ENCODE results near the gene ABCC8. TPM values are rescaled to one million over a fixed set of nuclear protein-coding genes. Genes with fewer than 3 reads are reported as not detected.

The ABCC8 gene
- polyA plus RNA-seq, 3 donors: 0.71 to 1.1 (median 0.83) TPM

DNA sequence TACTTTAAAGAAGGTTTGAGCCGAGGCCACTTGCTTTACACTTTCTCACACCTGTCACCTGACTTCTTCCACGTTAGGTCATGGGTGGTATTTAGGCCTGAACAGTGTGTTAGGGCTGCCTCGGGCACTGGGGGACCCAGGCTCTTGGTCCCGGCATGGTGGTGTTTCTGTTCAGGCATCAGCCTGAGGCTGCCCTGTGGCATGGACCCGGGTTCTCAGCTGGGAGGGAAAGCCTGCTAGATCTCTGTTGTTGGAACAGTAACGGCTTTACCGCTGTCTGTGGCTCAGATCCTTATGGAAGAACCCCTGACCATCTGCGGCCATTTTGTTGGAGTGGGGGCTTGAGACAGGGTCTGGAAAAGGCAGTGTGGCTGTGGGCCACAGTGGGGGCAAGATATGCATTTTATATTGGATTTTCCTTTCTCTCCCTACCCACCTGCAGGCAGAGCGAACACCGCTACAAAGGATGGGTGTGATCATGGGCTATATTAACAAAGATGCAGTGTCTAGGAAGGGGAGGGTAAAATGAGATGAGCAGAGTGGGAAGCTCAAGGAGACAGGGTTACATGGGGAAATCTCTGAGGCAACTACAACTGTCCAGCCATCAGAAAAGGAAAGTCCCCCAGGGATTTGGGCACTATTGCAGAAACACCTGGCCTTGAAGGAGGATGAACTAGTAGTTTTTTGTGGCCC lies 86.5 kb downstream of the ABCC8 start:
- DNase-seq (ENCODE audit: low read depth in 3 of 3, low spot score in 2 of 3): no peak

DNA sequence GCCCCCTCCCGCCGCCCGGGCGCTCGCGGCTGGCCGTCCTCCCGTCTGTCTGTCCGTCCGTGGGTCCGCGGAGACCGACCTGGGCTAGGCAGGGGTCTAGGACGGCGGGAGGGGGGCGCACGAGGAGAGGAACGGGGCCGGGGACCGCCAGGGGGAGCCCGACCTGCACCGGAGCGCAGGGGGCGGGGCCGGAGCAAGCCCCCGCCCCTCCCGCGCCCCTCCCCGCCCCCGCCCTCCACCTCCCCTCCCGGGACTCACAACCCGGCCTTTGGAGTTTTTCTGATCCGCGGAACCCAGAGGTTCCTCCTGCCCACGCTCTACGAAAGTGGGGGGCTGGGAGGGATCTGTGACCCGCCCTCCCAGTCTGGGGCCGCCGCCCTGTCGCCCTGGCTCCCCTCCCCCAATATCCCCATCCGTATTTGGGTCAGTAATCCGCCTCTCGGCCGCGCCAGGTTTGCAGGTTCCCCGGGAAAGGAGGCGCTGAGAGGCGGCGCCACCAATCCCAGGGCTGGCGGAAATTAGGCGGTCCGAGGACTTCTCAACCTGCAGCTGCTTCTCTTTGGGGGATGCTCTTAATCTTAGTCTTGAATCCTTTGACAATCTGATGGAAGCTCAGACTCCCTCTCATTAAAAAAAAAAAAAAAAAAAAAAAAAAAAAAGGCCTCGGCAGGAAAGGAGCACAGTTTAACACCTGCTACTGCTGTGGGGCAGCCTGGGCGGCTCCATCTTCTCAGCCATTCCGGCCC lies 87.3 kb downstream of the ABCC8 start:
- DNase-seq (ENCODE audit: low read depth in 3 of 3, low spot score in 2 of 3): peak; percentile 47 to 67 (median 60)

DNA sequence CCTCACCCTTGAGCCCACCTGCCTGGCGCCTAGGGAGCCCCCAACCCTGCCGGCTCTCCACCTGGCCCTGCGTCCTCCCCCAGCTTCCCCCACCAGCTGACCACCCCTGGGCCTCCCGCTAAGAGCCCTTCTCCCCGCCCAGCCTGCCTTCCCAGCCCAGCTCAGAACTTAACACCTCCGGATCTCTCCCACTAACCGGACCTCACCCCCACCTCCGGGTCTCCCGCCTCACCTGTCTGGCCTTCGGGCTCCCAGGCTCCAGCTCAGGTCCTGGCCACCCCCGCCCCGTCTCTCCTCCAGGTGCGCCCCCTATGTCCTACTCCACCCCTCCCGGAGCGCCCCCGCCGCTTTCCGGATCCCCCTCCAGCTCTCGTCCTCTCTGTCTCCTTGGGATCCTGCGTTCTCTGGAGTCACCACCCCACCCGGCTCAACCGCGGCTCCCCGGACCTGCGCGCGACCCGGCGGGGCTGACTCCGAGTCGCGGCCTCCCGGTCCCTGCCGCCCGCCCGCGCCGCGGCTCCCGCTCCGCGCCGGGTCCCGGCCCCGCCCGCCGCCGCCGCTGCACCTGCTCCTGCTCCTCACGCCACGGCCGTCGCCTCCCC lies 87.9 kb downstream of the ABCC8 start, which contains the start of gene KCNJ11:
KCNJ11 (minus strand) TSS at position 51 of the 602 bp plus-strand sequence. CDS start 568 bp downstream, outside the sequence.
- DNase-seq (ENCODE audit: low read depth in 3 of 3, low spot score in 2 of 3): no peak

DNA sequence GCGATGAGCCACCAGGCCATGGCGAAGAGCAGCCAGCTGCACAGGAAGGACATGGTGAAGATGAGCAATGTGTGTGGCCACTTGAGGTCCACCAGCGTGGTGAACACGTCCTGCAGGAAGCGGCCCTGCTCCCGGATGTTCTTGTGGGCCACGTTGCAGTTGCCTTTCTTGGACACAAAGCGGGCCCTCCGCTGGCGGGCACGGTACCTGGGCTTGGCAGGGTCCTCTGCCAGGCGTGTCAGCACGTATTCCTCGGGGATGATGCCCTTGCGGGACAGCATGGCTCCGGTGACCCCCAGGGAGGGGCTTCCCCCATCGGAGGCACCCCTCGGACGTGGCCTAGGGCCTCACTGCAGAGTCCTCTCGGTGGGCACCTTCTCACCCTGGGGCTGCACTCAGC lies 88.8 kb downstream of the ABCC8 start:
- DNase-seq (ENCODE audit: low read depth in 3 of 3, low spot score in 2 of 3): no peak

DNA sequence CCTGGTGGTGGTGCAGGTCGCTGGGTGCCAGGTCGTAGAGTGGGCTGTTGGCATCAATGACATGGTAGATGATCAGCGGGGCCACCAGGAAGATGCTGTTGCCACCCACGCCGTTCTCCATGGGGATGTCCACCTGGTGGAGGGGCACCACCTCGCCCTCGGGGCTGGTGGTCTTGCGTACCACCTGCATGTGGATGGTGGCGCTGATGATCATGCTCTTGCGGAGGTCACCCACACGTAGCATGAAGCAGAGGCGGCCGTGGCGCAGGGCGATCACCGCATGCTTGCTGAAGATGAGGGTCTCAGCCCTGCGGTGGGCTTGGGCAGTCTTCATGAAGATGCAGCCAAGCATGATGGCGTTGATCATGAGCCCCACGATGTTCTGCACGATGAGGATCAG lies 89.4 kb downstream of the ABCC8 start:
- DNase-seq (ENCODE audit: low read depth in 3 of 3, low spot score in 2 of 3): no peak

DNA sequence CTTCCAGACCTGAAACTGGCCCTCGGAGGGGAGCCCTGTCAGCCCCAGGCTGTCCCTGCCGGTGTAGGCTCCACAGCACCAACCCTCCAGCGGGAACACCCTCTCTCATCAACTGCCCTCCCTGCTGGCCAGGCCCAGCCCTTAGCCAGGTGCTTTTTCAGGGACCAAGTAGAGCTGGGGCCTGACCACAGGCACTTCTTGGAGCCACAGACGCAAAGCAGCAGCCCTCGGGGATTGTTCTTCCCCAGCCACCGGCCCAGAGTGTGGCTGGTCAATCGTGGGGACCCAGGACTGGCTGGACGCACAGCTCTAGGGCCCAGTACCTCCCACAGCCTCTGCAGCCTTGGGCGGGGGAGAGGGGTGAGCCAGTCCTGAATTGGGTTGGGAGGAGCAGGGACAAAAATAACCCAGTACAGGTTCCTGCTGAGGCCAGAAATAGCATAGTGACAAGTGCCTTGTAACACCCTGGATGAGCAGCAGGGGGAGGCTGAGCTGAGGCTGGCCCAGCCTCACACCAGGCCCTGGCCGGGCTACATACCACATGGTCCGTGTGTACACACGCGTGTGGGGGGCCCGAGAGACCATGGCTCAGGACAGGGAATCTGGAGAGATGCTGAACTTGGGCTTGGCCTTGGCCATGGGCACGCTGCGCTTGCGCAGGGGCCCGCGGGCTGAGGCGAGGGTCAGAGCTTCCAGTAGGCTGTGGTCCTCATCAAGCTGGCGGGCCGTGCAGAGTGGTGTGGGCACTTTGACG lies 90.1 kb downstream of the ABCC8 start:
- DNase-seq (ENCODE audit: low read depth in 3 of 3, low spot score in 2 of 3): no peak

DNA sequence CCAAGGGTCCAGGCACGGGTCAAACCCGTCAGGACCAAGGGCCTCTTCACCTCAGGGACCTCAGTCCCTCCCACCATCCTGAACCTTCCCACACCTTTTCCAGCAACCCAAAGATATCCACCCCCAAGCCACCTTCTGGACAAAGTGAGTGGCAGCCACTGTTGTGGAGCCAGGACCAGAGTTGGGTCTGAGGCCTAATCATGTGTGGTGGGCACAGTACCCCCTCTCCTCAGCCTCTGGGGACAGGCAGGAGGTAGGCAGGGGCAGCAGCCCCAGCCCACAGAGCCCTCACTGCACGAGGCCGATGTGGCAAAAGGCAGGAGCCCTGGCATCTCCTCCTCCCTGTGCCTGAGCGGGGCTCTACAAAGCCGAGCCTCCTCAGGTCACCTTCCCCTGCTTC lies 90.7 kb downstream of the ABCC8 start:
- no peak for DNase-seq (ENCODE audit: low read depth in 3 of 3, low spot score in 2 of 3)

DNA sequence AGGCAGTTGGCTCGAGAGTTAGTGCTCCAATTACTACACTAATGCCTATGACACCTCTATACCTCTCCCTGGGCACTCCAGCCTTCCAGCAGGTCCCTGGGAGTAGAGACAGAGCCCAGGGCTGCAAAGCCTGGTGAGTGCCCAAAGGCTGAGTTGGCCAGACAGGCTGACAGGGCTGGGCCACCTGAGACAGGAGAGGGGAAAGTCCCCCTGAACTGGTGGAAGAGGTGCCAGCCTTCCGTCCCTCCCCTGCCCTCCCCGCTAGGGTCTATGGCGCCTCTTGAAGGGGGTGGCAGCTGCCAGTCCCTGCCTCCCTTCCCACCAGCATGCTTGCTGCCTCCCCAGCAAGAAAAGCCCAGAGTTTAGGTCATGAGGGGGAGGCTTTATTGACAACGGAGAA lies 91.2 kb downstream of the ABCC8 start:
- no peak for DNase-seq (ENCODE audit: low read depth in 3 of 3, low spot score in 2 of 3)

DNA sequence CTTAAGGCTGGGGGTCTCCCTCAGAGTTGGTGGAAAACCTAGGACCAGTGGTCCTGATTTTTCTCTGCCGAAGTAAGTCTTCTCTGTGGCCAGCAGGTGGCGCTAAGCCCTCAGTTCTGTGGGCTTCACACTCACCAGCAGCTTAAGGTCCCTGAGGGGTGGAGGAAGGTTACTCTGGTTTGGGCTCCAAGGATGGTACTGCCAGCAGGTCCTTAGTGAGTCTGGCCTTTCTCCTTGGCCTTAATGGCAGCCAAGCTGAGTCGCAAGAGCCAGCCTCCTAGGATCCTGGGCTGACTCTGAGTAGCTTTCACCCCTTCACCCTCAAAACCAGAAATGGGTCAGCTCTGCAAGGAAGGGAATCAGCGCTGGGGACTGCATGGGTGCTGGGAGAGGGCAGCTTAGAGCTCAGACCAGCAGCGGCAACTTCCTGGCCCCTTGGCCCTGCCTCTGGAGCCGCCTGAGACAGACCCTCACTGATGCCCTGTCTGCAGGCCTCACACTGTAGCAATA lies 92.6 kb downstream of the ABCC8 start:
- DNase-seq (ENCODE audit: low read depth in 3 of 3, low spot score in 2 of 3): peak; percentile 60 to 80 (median 64)

DNA sequence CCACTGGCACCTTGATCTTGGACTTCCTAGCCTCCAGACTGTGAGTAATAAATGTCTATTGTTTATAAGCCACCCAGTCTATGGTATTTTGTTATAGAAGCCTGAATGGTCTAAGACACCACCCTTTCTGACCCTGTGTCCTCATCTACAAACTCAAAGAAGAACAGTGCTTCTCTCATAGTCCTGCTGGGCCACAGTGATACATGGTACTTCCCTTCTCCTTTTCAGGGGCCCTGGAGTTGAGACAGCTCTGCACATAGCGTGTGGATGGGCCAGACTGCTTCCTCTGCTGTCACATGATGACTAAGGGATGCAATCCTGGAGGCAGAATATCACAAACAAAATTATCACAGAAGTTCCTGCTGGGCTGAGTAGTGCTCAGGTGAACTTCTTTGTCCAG lies 93.2 kb downstream of the ABCC8 start:
- no peak for DNase-seq (ENCODE audit: low read depth in 3 of 3, low spot score in 2 of 3)

DNA sequence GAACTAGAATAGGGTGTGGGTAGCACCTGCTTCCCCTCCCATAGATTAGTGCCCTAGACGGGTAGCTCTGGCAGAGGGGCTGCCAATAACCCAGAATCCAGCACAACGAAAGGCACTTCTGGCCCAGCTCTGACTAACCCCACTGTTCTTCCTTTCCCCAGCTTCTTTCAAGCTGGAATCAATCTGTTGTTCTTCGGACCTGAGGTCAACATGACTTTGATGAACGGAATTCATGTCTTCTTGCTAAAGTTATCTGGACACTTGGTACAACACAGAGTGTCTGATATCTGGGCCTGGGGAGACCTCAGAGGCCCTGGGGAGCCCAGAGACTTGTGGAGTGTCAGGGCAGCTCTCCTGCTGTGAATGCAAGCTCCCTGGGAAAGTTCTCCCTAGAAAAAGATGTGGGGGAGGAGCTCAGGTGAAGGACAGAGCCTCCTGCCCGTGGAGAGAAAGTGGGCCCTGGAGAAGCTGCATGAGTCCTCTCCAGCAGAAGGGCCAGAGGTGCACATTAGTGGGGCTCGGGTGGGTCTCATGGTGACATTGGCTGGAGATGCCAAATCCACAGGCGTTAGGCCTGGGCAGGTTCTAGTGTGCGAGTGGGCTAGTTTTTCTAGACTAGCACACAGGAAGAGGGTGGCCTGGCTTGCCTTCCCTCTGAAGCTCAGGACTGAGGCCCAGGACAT lies 94.5 kb downstream of the ABCC8 start:
- no peak for DNase-seq (ENCODE audit: low read depth in 3 of 3, low spot score in 2 of 3)

DNA sequence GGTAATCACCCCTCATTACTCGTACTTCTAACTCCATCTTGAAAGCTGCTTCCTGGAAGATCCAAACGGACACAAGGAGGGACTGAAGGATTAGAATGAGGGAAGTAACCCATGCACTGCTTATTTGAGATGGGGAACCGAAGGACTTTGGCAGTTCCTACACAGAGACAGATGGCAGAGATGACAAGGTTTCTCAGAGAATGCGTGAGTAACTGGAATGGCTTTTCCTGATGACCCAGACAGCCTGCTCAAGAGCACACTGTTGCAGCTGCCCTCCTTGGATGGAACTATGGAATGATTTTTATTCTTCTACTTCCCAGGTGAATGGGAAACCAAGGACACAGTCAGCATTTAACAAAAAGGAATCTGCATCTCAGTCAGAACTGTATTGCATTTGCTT lies 95.5 kb downstream of the ABCC8 start:
- no peak for DNase-seq (ENCODE audit: low read depth in 3 of 3, low spot score in 2 of 3)

DNA sequence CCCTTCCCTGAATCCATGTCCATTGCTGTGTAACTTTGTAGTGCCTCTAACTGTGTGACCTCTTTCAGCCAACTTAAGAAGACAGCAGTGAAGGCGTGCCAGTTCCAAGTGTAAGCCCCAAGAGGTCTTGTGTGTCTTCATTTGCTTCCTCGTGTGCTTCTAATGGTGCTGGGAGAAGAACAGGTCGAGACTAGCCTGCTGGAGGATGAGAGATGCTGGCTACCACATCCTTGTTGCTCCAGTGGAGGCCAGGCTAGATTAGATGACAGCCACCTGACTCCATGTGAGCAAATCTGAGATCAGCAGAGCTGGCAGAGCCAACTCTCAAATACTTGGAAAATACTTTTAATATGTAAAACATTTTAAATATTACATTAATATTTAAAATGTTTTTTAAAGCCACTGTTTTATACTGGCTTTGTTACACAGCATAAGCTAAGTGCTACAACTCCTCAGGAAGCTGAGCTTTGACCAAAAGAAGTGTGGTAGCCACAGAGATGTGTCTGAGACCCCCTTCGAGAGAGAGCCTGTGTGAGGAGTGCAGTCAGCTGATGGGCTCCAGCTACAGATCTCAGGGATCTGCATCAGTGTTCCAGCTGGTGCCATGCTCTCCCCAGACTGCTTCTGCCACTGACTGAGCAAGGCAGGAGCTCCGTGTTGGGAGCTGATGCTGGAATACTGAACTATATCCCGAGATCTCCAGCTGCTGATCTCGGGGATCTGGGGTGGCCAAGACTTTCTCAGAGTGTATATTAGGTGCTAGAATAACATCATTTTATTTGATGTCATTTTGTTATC lies 97.1 kb downstream of the ABCC8 start:
- no peak for DNase-seq (ENCODE audit: low read depth in 3 of 3, low spot score in 2 of 3)

DNA sequence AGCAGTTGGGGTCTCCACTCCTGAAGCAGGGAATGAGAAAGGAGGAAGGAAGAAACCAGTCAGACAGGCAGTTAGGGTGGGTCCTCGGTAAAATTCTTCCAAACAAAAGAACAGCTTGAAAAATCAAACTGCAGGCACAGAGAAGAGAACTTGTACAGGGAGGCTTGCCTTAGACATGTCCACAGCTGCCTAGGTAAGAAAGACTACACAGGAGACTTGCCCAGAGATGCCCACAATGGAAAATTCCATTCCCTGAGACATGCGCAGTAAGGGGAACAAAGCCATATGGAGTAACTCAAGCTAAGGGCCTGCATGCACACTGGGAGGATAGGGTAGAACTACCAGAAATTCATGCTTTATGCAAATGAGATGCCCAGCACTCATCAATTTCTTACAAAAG lies 98.0 kb downstream of the ABCC8 start:
- DNase-seq (ENCODE audit: low read depth in 3 of 3, low spot score in 2 of 3): no peak

DNA sequence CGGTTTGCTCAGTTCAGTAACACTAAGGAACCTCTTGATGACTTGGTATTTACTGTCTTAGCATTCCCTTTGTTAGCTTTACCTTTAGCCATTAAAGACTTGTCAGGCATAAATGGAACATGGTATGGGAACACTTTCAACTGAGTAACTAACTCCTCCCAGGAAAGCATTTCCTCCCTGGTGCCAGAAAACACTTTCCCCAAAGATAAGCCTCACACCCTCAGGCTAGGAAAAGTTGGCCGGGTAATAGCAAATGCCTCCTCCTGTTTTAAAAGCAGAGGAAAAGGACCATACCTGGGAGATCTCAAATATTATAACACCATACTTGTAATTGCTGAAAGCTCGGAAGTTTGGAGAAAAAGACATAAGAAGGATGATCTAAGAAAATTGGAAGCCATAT lies 100.2 kb downstream of the ABCC8 start:
- no peak for DNase-seq (ENCODE audit: low read depth in 3 of 3, low spot score in 2 of 3)

DNA sequence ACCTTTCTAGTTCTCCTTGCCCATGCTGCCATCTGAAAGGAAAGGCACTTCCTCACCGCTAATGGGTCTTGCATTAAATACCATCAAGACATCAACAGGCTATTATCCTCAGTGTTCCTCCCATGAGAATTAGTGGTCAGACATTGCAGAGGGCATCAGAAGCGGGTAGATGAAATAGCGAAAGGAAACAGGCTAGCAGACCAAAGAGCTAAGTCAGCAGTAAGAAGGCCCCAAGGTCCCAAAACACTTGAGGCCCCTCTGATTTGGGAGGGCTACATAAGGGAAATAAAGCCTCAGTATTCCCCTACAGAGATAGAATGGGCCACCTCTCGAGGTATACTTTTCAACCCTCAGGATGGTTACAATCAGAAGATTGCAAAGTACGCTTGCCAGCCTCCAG lies 101.1 kb downstream of the ABCC8 start:
- DNase-seq (ENCODE audit: low read depth in 3 of 3, low spot score in 2 of 3): no peak

DNA sequence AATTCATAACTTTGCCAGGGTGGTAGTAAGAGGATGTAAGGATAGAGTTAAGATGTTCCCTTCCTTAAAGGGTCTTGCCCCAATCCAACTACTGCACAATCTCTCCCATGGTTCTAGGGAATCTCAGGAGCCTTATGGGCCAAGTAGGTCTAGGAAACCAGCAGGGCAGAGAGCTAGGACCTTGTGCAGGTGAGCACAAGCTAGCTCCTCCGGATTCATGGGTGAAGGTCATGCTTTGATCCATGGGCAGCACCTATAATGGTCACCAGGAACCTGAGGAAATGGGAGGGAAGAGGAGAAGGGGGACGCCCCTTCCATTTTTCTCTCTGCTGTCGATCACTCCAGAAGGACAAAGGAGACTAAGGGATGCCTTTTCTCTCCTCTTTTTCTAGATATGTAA lies 105.0 kb downstream of the ABCC8 start:
- no peak for DNase-seq (ENCODE audit: low read depth in 3 of 3, low spot score in 2 of 3)

DNA sequence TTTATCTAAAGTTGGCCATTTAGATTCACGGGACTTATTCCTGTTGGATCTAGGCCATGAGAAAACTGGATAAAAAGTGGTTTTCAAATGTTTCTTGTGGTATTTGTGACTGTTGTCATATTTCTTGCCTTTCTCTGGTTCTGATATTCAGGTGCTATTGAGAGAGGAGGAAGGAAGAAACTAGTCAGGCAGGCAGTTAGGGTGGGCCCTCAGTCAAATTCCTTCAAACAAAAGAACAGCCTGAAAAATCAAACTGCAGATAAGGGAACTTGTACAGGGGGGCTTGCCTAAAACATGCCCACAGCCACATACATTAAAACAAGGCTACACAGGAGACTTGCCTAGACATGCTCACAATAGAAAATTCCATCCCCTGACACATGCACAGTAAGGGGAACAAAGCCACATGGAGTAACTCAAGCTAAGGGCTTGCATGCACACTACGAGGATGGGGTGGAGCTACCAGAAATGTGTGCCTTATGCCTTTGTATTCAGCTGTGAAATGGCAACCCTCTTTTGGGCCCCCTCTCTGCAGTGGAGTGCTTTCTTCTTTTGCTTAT lies 106.9 kb downstream of the ABCC8 start:
- no peak for DNase-seq (ENCODE audit: low read depth in 3 of 3, low spot score in 2 of 3)

DNA sequence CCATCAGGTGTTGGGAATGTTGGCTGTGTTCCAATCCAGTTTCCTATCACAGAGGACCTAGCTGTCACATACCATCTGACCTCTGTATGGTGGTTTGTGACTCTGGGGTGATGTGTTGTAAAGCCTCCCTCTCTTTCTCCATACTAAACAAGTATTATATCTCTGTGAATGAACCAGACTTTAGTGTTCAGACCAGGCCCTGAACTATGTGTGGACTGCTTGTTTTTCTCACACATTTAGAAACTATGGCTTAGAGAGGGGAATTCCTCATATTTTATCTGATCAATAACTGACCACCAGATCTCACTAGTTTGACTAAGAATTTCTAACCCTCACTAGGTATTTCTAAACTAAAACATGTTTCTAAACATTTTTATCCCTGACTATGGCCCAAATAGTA lies 107.6 kb downstream of the ABCC8 start:
- no peak for DNase-seq (ENCODE audit: low read depth in 3 of 3, low spot score in 2 of 3)
